Uterus (tissue), 4 donors: ENCODE data around the gene KIF20B. TPM values are rescaled to one million over a fixed set of nuclear protein-coding genes. Genes with fewer than 3 reads are reported as not detected.

Experiments
- DNase-seq, 2 donors: peaks; one replicate each; pipeline ENCODE4 v3.0.0-alpha.2; 2019 to 2020
- H3K27ac ChIP-seq, 2 donors: fragments of 200-600 bp; sonication (generic); 1 replicate in 1 of 2; 2 replicates in 1 of 2; pipeline ENCODE4 v1.5.1; 2016 to 2018
- H3K27me3 ChIP-seq, 2 donors: fragments of 200-600 bp; sonication (generic); one replicate each; pipeline ENCODE4 v1.5.1; 2018 to 2019; ENCODE audit warnings: control low read depth in 1 of 2
- H3K36me3 ChIP-seq, 2 donors: fragments of 200-600 bp; sonication (generic); one replicate each; pipeline ENCODE4 v1.5.1; 2019; ENCODE audit warnings: control low read depth in 1 of 2
- H3K4me1 ChIP-seq, 2 donors: fragments of 200-600 bp; sonication (generic); one replicate each; pipeline ENCODE4 v1.5.1; 2018 to 2019; ENCODE audit warnings: control low read depth in 1 of 2
- H3K4me3 ChIP-seq, 2 donors: fragments of 200-600 bp; sonication (generic); 1 replicate in 1 of 2; 2 replicates in 1 of 2; pipeline ENCODE4 v1.5.1; 2018 to 2019; ENCODE audit warnings: mild to moderate bottlenecking in 1 of 2
- H3K9me3 ChIP-seq, 2 donors: fragments of 200-600 bp; sonication (generic); one replicate each; pipeline ENCODE4 v1.5.1; 2019; ENCODE audit warnings: control low read depth in 1 of 2
- POLR2A ChIP-seq, 2 donors: fragments of 450-650 bp; IDR thresholded peaks; one replicate each; pipeline ENCODE4 v1.6.1; 2016; ENCODE audit warnings: antibody characterized with exemption in 2 of 2, mild to moderate bottlenecking in 1 of 2, moderate library complexity in 1 of 2
- intact Hi-C: fragments of 100-400 bp; cut with DNase I; formaldehyde crosslinking; loops from one replicate; pipeline ENCODE4 v1.15.1; 2023; ENCODE audit warnings: low total_unique reads
- total RNA-seq, 4 donors: library from RNA; depleted of rRNA in 3 of 4; stranded (reverse); fragments of >200 nt in 3 of 4; gene quantifications; one replicate each; pipeline versions ENCODE4 v1.1.0 to v1.2.4, GENCODE V29; 2014 to 2023
- TF ChIP-seq, protein P1 (sequence below), 4 experiments: fragments of 200-600 bp in 2 of 4; fragments of 450-650 bp in 2 of 4; sonication (generic) in 2 of 4; IDR thresholded peaks; one replicate each; pipeline ENCODE4 v1.5.1; 2016 to 2019; ENCODE audit warnings: antibody characterized with exemption in 4 of 4, mild to moderate bottlenecking in 2 of 4, moderate library complexity in 1 of 4
- donor health status: DM: yes; HTN: yes; CAD: no.

KIF20B gene
- total RNA-seq, 4 donors from 2014 or later = 0.77 to 19.4 (median 6.3) TPM

- intact Hi-C loops = no loop called here
- H3K27ac ChIP-seq = no peak overlapping the region
- H3K4me1 ChIP-seq = no peaks in the 10 kb centered on the region
- H3K36me3 ChIP-seq = no peaks in the 10 kb centered on the region
- H3K4me3 ChIP-seq = no peak overlapping the region
- H3K27me3 ChIP-seq = no peaks in the 10 kb centered on the region
- no peak for DNase-seq
- no peak for TF ChIP-seq POLR2A (IDR thresholded peaks at IDR 0.05)
- TF ChIP-seq, protein P1, sequence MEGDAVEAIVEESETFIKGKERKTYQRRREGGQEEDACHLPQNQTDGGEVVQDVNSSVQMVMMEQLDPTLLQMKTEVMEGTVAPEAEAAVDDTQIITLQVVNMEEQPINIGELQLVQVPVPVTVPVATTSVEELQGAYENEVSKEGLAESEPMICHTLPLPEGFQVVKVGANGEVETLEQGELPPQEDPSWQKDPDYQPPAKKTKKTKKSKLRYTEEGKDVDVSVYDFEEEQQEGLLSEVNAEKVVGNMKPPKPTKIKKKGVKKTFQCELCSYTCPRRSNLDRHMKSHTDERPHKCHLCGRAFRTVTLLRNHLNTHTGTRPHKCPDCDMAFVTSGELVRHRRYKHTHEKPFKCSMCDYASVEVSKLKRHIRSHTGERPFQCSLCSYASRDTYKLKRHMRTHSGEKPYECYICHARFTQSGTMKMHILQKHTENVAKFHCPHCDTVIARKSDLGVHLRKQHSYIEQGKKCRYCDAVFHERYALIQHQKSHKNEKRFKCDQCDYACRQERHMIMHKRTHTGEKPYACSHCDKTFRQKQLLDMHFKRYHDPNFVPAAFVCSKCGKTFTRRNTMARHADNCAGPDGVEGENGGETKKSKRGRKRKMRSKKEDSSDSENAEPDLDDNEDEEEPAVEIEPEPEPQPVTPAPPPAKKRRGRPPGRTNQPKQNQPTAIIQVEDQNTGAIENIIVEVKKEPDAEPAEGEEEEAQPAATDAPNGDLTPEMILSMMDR (IDR thresholded peaks at IDR 0.05) = no peak
- H3K9me3 ChIP-seq = no peaks in the 10 kb centered on the region
These were observed 30.5 kb upstream of the KIF20B start for GRCh38 chr10:89670926-89671325.

DNA sequence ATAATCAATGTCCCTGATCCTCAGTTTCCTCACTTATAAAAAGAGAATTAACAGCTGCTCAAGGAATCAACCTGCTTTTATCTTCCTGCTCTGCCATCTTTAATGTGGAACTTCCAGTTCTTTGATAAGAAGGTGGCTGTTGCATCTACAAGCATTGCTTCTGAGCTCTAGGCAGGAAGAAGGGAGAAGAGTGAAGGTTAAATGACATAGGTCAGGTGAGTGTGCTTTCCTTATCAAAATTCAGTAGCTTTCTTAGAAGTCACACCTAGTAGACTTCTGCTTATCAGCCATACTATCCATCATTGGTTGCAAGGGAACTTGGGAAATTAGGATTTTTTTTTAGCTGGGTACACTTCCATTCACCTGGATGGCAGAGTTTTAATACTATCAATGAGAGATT is 24.0 kb upstream of the KIF20B start:
- no peak for DNase-seq
- Histone ChIP-seq H3K4me3 (no peak overlapping the region), H3K36me3 (no peaks in the 10 kb centered on the region), H3K27ac (no peak overlapping the region), H3K27me3 (no peaks in the 10 kb centered on the region), H3K9me3 (no peaks in the 10 kb centered on the region), H3K4me1 (no peaks in the 10 kb centered on the region)
- TF ChIP-seq, protein P1 (IDR thresholded peaks at IDR 0.05) = no peak
- no peak for TF ChIP-seq POLR2A (IDR thresholded peaks at IDR 0.05)
- intact Hi-C loops = no loop called here

- intact Hi-C loops = no loop called here
- no peaks in the 10 kb centered on the region for H3K36me3 ChIP-seq
- H3K4me3 ChIP-seq = no peak overlapping the region
- TF ChIP-seq POLR2A (IDR thresholded peaks at IDR 0.05) = no peak
- TF ChIP-seq, protein P1 (IDR thresholded peaks at IDR 0.05) = no peak
- no peak for DNase-seq
- no peaks in the 10 kb centered on the region for H3K27me3 ChIP-seq
- no peaks in the 10 kb centered on the region for H3K4me1 ChIP-seq
- H3K9me3 ChIP-seq = no peaks in the 10 kb centered on the region
- no peak overlapping the region for H3K27ac ChIP-seq
These were observed 21.4 kb upstream of the KIF20B start for GRCh38 chr10:89679986-89680385.

DNA sequence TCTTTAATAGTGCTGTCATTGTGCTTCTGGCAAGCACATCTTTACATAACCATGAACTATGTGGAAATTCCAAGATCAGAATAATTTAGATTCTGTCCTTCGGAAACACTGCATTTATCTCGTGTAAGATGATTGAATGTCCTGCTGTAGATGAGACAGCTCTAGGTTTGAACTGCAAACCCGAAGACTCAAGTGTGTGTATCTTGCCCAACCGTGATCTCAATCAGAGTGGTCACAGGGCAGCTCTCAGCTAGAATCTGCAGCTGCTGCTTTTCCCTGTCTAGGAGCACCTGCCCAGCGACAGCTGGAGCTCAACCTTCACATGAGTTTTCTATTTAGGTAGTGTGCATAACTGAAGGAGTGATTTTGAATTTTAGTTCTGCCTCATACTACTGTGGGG is 17.5 kb upstream of the KIF20B start:
- TF ChIP-seq POLR2A (IDR thresholded peaks at IDR 0.05) = no peak
- TF ChIP-seq, protein P1 (IDR thresholded peaks at IDR 0.05) = no peak
- Histone ChIP-seq H3K4me3 (no peak overlapping the region), H3K4me1 (no peaks in the 10 kb centered on the region), H3K27ac (no peak overlapping the region), H3K27me3 (no peaks in the 10 kb centered on the region), H3K36me3 (no peaks in the 10 kb centered on the region), H3K9me3 (no peaks in the 10 kb centered on the region)
- intact Hi-C loops = no loop called here
- DNase-seq = no peak

DNA sequence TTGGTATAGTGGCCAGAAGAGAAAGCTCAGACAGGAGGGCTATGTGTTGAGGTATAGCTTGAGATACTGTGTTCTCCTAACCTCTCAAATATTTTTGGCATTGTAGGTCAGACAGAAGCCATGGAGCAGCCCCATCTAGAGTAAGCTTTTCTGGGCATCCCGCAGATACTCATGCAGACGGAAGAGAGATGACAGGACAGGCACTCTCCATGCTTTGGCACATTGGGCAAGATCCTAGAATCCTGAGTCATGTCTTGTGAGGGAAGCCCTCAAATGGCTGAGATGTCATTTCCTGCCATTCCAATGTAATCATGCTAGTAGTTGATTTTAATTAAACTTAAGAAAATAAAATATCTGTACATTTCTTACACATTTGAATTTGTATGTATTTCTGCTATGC is 16.8 kb upstream of the KIF20B start:
- no peak overlapping the region for H3K4me3 ChIP-seq
- intact Hi-C loops = loop anchor here (5.0 kb wide), 1 partner anchor 1732 kb away; no protein-coding TSS in a partner anchor
- no peak overlapping the region for H3K27ac ChIP-seq
- no peaks in the 10 kb centered on the region for H3K36me3 ChIP-seq
- H3K27me3 ChIP-seq = no peaks in the 10 kb centered on the region
- no peak for TF ChIP-seq POLR2A (IDR thresholded peaks at IDR 0.05)
- TF ChIP-seq, protein P1 (IDR thresholded peaks at IDR 0.05) = no peak
- H3K4me1 ChIP-seq = no peaks in the 10 kb centered on the region
- no peak for DNase-seq
- H3K9me3 ChIP-seq = no peaks in the 10 kb centered on the region
